HG03045 (cell line): Measurements from ENCODE around the gene CRISPLD2.

Experiments
- ATAC-seq: cut with Tn5 transposase; IDR thresholded peaks from one replicate; pipeline ENCODE4 v1.9.1; 2021; ENCODE audit warnings: mild to moderate bottlenecking, moderate library complexity; ENCODE audit not compliant: unreplicated experiment

The CRISPLD2 gene

GRCh38 chr16:84819644-84820304 lies at the start of gene CRISPLD2:
TSS of gene CRISPLD2 (plus strand) at chr16:84819985. CDS start at chr16:84838496, 18,511 bp downstream.
- no peak for ATAC-seq

- no peak for ATAC-seq
Observed at GRCh38 chr16:84773312-84773711, 46.5 kb upstream of the CRISPLD2 start.

DNA sequence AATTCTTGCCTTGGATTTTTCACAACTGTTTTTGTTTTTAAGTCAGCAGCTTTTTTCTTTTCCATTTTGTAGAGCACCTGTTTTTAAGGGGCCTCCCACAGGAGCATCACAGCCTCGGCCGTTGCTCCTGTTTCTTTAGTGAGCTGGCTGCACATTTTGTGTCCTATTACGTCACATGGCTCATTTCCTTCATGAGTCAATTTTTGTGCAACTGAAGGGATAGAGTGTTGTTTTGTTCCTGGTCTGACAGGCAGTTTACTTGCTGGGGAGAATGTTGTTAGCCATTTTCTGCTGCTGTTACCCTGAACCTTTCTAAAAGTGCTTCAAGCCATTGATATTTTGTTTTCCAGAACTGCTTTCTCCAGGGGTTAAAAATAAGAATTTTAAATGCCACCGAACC lies 45.0 kb upstream of the CRISPLD2 start:
- ATAC-seq = no peak

DNA sequence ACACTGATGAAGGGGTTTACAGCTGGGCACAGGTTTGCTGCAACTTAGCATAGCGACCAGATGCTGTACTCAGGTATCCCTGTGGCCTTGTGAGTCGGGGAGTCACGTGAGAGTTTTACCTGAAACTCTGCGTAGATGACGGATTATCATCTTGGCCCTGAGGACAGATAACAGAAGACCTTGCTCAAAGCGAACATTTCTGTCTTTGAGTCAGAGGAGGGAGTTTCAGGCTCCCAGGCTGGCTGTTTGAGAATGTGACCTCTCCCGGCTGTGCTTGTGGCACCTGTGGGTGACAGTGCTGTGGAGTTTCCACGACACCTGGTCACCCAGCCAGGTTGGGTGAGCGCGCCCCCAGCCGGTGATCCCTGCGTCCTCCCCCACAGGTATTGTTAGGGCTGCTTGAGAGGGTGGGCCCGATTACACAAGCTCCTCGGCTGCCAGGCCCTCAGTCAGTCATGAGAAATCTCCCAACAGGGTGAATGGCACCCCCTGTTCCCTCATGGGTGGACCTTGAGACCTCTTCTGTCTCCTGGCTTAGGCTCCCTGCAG lies 44.4 kb upstream of the CRISPLD2 start:
- ATAC-seq = no peak

DNA sequence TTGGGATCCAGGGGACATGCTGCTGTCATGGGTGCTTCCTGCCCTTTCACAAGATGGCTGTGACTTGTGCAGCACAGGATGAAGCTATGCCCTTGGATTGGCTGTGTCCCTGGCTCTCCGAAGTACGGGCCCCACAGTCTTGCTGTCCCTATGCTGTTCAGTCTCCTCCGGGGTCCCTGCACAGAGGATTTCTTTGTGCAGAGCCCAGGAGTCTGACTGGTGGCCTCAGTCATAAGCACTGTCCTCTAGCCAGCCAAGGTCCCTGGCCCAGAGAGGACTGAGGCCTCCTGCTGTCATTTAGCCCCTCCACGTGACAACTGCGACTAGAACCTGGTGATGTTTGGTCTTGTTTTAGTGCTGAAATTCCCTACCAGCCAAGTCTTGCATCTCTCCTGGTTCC lies 42.4 kb upstream of the CRISPLD2 start:
- ATAC-seq = no peak

DNA sequence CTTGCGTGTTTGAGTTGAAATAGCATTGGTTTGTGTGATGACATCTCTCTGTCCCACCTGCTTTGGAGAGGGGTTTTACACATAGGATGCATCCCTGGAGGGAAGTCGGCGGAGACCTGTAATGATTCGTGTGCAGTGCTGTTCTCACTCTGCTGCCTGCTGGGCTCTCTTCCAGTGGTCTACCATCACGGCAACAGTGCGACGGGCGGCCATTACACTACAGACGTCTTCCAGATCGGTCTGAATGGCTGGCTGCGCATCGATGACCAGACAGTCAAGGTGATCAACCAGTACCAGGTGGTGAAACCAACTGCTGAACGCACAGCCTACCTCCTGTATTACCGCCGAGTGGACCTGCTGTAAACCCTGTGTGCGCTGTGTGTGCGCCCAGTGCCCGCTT lies 41.1 kb upstream of the CRISPLD2 start:
- ATAC-seq = no peak

DNA sequence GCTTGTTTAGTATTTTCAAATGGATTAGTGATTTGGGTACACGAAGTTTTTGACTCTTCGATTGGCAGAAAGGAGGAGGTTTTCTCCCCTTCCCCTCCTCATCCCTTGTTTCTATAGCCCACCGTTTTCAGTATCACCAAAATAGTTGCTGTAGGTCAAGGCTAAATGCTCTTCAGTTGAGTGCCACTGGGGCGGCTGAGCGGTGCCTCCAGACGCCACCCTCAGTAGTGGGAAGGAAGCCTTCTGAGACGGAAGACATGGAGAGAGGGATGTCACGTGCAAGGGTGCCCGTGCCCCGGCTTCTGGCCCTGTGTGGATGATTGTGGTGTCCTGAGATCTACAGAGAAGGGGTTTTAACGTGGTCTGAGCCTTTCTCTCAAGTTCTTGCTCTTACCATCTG lies 39.7 kb upstream of the CRISPLD2 start:
- ATAC-seq = no peak

- ATAC-seq = no peak
Observed at GRCh38 chr16:84780544-84781376, 39.0 kb upstream of the CRISPLD2 start.

- no peak for ATAC-seq
Observed at GRCh38 chr16:84782846-84783245, 36.9 kb upstream of the CRISPLD2 start.

DNA sequence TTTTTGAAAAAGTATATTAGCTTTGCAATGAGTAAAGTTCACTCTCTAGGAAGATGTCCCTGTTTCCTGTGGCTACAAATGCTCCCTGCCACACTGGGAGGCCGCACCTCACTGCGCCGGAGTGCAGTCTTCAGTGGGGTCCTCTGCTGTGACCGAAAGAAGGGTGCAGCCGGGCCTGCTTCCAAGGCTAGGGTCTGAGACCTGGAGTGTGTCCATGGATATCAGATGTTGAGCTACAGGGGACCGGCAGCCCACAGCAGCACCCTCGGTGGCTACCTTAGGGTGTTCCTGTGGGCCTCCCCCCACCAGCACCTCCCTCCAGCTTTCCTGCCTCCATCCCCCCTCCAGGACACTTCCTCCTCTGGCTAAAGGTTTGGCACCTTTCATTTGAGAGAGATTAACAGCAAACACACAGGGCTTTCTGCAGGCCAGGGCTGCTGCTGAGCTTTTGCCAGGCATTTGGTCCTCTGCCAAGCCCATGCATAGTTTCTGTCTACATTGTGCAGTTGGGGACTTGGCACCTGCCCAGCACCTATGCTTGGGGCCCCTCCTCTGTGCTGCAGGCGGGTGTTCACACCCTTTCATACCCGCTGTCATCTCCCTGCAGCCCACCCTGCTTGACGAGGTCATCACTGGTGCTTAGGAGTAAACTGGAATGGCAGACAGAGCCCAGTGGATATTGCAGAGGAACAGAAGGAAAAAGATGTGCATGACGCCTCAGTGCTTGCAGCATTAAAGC lies 33.8 kb upstream of the CRISPLD2 start:
- ATAC-seq = no peak

DNA sequence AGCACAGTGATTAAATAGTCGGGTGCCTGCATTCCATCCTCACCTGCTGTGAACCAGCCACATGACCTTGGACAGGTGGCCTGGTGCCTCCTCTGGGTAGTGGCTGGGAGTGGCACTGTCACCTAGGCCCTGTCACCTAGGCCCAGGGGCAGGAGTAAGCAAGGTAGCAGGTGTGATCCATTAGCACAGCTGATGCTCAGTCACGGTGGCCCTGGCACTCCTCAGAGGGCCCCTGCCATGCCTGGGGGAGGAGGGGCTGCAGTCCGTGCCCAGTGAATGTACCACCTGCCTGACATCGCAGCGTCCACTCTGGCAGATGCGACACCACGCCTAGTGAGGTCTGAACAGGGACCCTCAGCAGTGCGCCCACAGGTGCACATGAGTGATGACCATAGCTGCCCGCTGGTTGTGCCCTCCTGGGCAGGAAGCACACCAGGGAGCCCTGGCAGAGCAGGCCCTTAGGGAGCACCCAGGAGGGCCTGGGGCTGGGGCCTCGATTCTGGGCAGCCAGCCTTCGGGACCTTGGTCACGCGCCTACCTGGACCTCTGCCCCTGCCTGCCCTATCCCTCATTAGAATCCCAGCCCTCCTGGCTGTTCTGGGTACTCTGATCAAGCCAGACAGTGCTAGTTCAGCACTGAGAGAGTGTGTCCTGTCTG lies 33.1 kb upstream of the CRISPLD2 start:
- ATAC-seq = no peak

GRCh38 chr16:84787263-84787622 lies 32.5 kb upstream of the CRISPLD2 start:
- ATAC-seq = no peak

DNA sequence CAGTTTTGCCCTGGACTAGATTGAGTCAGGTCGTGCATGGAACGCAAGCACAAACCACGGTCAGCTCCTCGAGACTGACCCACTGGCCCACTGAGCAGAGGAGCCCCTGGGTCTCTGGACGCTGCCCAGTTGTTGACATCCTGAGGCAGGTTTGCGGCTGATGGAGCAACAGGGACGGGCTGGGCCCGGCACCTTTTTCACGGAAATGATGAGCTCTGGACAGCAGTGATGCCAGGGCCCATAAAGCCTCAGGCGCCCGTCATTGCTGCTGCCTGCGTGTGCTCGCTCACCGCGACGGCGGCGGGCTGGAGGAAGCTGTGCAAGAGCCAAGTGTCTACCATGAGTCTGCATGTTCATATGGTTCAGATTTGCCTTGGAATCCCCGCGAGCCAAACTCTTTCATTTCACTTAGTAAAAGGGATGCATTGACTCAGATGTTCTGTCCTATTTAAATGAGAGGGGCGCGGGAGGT lies 30.8 kb upstream of the CRISPLD2 start:
- no peak for ATAC-seq

DNA sequence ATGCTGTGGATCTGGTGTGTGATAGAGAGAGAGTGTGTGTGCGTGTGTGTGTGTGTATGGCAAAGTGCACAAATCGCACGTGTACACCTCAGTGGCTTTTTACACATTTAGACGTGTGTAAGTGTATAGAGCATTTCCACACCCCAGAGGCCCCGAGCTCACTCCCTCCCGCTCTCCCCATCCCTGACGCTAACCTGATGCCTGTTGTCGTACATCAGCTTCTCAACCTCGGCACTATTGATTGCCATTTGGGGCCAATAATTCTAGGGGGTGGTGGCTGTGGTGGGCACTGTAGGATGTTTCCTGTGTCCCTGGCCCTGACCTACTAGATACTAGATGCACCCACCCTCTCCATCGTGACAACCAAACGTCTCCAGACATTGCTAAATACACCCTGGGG lies 30.4 kb upstream of the CRISPLD2 start:
- ATAC-seq = no peak

- ATAC-seq = no peak
Observed at GRCh38 chr16:84790301-84790700, 29.5 kb upstream of the CRISPLD2 start.

GRCh38 chr16:84791088-84791487 lies 28.7 kb upstream of the CRISPLD2 start:
- ATAC-seq = no peak

DNA sequence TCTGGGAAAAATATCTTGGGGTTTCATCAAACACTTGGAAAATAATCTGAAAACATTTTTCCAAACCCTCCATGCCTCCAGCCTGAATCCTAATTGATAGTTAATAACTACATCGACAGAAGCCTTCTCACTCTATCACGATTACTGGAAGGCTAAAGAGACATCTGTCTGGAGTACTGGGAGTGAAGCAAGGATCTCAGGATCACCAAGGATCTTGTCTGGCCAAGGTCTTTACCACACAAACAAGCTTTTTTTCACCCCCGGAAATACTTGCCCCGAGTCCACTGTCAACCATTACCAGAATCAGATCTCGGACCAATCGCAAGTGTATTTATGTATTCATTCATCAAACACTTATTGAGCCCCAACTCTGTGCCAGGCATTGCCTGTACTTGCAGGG lies 28.3 kb upstream of the CRISPLD2 start:
- no peak for ATAC-seq

DNA sequence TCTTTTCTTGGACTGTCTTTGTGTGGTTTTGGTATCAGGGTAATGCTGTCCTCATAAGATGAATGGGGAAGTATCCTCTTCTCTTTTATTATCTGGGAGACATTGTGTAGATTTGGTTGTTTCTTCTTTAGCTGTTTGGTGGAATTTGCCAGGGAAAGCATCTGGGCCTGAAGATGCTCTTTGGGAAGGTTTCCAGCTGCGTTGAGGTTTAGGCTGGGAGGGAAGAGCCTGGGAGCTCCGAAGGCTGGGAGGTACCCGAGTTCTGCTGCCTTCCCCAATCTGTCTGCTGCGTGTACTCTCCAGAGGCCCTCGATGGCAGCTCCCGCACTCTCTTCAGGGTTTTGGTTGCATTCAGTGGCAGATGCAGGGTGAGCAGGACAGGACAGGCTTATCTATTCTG lies 25.6 kb upstream of the CRISPLD2 start:
- no peak for ATAC-seq

DNA sequence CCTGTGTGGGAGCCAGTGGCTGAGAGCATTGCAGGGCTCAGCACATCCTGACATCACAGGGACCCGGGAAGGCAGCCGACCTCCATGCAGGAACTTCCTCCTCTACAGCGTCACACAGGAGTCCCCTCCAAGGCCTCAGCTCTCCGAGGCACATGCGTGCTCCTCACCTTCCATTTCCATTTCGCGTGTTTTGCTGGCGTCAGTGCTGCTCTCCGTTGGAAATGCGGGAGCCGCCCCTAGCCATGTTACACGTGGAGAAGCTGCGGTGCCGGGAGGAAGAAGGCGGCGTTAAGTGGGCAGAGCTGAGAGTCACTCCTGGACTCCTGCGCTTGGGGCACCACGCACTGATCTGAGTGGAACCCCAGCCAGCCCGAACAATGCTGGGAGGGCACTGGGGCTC lies 25.2 kb upstream of the CRISPLD2 start:
- ATAC-seq = no peak

GRCh38 chr16:84795329-84796053 lies 24.3 kb upstream of the CRISPLD2 start:
- ATAC-seq = no peak
